H9 (cell line): ENCODE data around the gene COG3. TPM values are rescaled to one million over a fixed set of nuclear protein-coding genes. Genes with fewer than 3 reads are reported as not detected.

Source experiments
- DNase-seq: peaks from one replicate; pipeline ENCODE4 v3.0.0-alpha.2; 2017
- H2AFZ ChIP-seq: one replicate; pipeline ENCODE4 v1.6.1; 2013; ENCODE audit warnings: mild to moderate bottlenecking, low read length, control low read depth, moderate library complexity
- H2AK5ac ChIP-seq: 2 replicates; pipeline ENCODE4 v1.6.1; 2013; ENCODE audit warnings: low read length, control low read depth, mixed read lengths; ENCODE audit not compliant: insufficient read length
- H2BK120ac ChIP-seq: one replicate; pipeline ENCODE4 v1.6.1; 2013; ENCODE audit warnings: low read depth, mild to moderate bottlenecking, low read length, control low read depth, inconsistent platforms; ENCODE audit not compliant: poor library complexity, severe bottlenecking
- H2BK12ac ChIP-seq: 2 replicates; pipeline ENCODE4 v1.6.1; 2013; ENCODE audit warnings: low read length, control low read depth, mixed read lengths, low read depth; ENCODE audit not compliant: insufficient read length
- H2BK15ac ChIP-seq: 2 replicates; pipeline ENCODE4 v1.6.1; 2013; ENCODE audit warnings: low read depth, low read length, control low read depth
- H2BK20ac ChIP-seq: one replicate; pipeline ENCODE4 v1.6.1; 2013; ENCODE audit warnings: low read depth, mild to moderate bottlenecking, low read length, control low read depth, inconsistent platforms; ENCODE audit not compliant: poor library complexity, severe bottlenecking
- H2BK5ac ChIP-seq: 2 replicates; pipeline ENCODE4 v1.6.1; 2013; ENCODE audit warnings: low read length, control low read depth, mixed read lengths; ENCODE audit not compliant: insufficient read length
- H3K14ac ChIP-seq: 2 replicates; pipeline ENCODE4 v1.6.1; 2013; ENCODE audit warnings: low read length, control low read depth; ENCODE audit not compliant: insufficient read depth
- H3K18ac ChIP-seq: 2 replicates; pipeline ENCODE4 v1.6.1; 2013; ENCODE audit warnings: low read depth, mild to moderate bottlenecking, mixed read lengths, low read length, control low read depth; ENCODE audit not compliant: insufficient read length
- H3K23ac ChIP-seq: 2 replicates; pipeline ENCODE4 v1.6.1; 2013; ENCODE audit warnings: low read length, control low read depth, mixed read lengths, low read depth; ENCODE audit not compliant: insufficient read length
- H3K23me2 ChIP-seq: 2 replicates; pipeline ENCODE4 v1.6.1; 2013; ENCODE audit warnings: low read depth, mild to moderate bottlenecking, mixed read lengths, low read length, control low read depth; ENCODE audit not compliant: insufficient read length, poor library complexity, severe bottlenecking
- H3K27ac ChIP-seq: 2 replicates; pipeline ENCODE4 v1.5.1; 2013; ENCODE audit warnings: low read length, control low read depth, mixed read lengths, low read depth; ENCODE audit not compliant: insufficient read length
- H3K27me3 ChIP-seq: 2 replicates; pipeline ENCODE4 v1.6.1; 2013; ENCODE audit warnings: low read length, control low read depth, inconsistent platforms; ENCODE audit not compliant: insufficient read depth
- H3K4ac ChIP-seq: 2 replicates; pipeline ENCODE4 v1.6.1; 2013; ENCODE audit warnings: low read depth, mild to moderate bottlenecking, control low read depth, inconsistent platforms, low read length, moderate library complexity
- H3K4me1 ChIP-seq: 2 replicates; pipeline ENCODE4 v1.6.1; 2013; ENCODE audit warnings: low read length, control low read depth, inconsistent platforms; ENCODE audit not compliant: insufficient read depth
- H3K4me2 ChIP-seq: 2 replicates; pipeline ENCODE4 v1.6.1; 2013; ENCODE audit warnings: low read length, control low read depth, mixed read lengths; ENCODE audit not compliant: insufficient read length, insufficient read depth
- H3K56ac ChIP-seq: 2 replicates; pipeline ENCODE4 v1.6.1; 2013; ENCODE audit warnings: low read depth, mild to moderate bottlenecking, mixed read lengths, low read length, control low read depth; ENCODE audit not compliant: insufficient read length
- H3K79me1 ChIP-seq: 2 replicates; pipeline ENCODE4 v1.6.1; 2013; ENCODE audit warnings: low read depth, mild to moderate bottlenecking, moderate library complexity, low read length, control low read depth, inconsistent platforms; ENCODE audit not compliant: insufficient read depth, poor library complexity, severe bottlenecking
- H3K79me2 ChIP-seq: 2 replicates; pipeline ENCODE4 v1.6.1; 2013; ENCODE audit warnings: low read length, control low read depth, inconsistent platforms; ENCODE audit not compliant: insufficient read depth
- H3K9ac ChIP-seq: 2 replicates; pipeline ENCODE4 v1.6.1; 2013; ENCODE audit warnings: low read length, control low read depth, mixed read lengths; ENCODE audit not compliant: insufficient read length; ENCODE audit errors: extremely low read depth
- H3K9me3 ChIP-seq: one replicate; pipeline ENCODE4 v1.6.1; 2013; ENCODE audit warnings: low read depth, low read length, inconsistent platforms; ENCODE audit not compliant: control insufficient read depth
- H3T11ph ChIP-seq: one replicate; pipeline ENCODE4 v1.6.1; 2013; ENCODE audit warnings: mild to moderate bottlenecking, low read length, control low read depth, inconsistent platforms
- H4K20me1 ChIP-seq: one replicate; pipeline ENCODE4 v1.6.1; 2013; ENCODE audit not compliant: control insufficient read depth, insufficient read length, insufficient read depth
- H4K5ac ChIP-seq: 2 replicates; pipeline ENCODE4 v1.6.1; 2013; ENCODE audit warnings: low read depth, mild to moderate bottlenecking, mixed read lengths, low read length, control low read depth; ENCODE audit not compliant: insufficient read length
- H4K8ac ChIP-seq: replicated peaks from 2 replicates; pipeline ENCODE4 v1.6.1; 2013; ENCODE audit warnings: low read length, control low read depth, mixed read lengths, low read depth; ENCODE audit not compliant: insufficient read length
- H4K91ac ChIP-seq: 2 replicates; pipeline ENCODE4 v1.6.1; 2013; ENCODE audit warnings: low read depth, mild to moderate bottlenecking, moderate library complexity, mixed read lengths, low read length, control low read depth; ENCODE audit not compliant: insufficient read length
- H3K27ac Mint-ChIP-seq, 3 experiments: 2 replicates in 2 of 3; 3 replicates in 1 of 3; pipeline ENCODE4 v1.8.0; 2020 to 2021; ENCODE audit warnings: mixed read lengths in 3 of 3, mild to moderate bottlenecking in 1 of 3, moderate library complexity in 1 of 3
- H3K27me3 Mint-ChIP-seq: 2 replicates; pipeline ENCODE4 v1.8.0; 2021; ENCODE audit warnings: low read depth, mild to moderate bottlenecking, moderate library complexity, mixed read lengths
- H3K36me3 Mint-ChIP-seq, 3 experiments: 2 replicates in 2 of 3; 3 replicates in 1 of 3; pipeline ENCODE4 v1.8.0; 2020 to 2021; ENCODE audit warnings: low read depth in 3 of 3, mixed read lengths in 3 of 3; ENCODE audit not compliant: insufficient read depth in 1 of 3
- H3K4me1 Mint-ChIP-seq, 2 experiments: 2 replicates each; pipeline ENCODE4 v1.8.0; 2020; ENCODE audit warnings: mixed read lengths in 2 of 2
- H3K4me3 Mint-ChIP-seq, 2 experiments: 2 replicates in 1 of 2; 3 replicates in 1 of 2; pipeline ENCODE4 v1.8.0; 2020 to 2021; ENCODE audit warnings: mild to moderate bottlenecking in 2 of 2, mixed read lengths in 2 of 2, moderate library complexity in 1 of 2
- H3K9me3 Mint-ChIP-seq, 2 experiments: 2 replicates in 1 of 2; 3 replicates in 1 of 2; pipeline ENCODE4 v1.8.0; 2020; ENCODE audit warnings: mild to moderate bottlenecking in 2 of 2, mixed read lengths in 2 of 2, moderate library complexity in 1 of 2
- CTCF ChIP-seq: fragments of 200-600 bp; sonication (generic); conservative IDR thresholded peaks from 3 replicates; pipeline ENCODE4 v1.8.0; 2021; ENCODE audit warnings: antibody characterized with exemption, mild to moderate bottlenecking
- WGBS: extraction: QIAGEN DNeasy Blood & Tissue Kit; methylation state at CpG from one replicate; pipeline ENCODE4 v1.1.7; 2013; ENCODE audit warnings: missing lambda C conversion rate, low lambda C conversion rate, mixed read lengths; ENCODE audit not compliant: insufficient read length; ENCODE audit errors: extremely low coverage; 5-methylcytosine and 5-hydroxymethylcytosine counted together
- total RNA-seq: library from RNA; stranded (reverse); gene quantifications from 2 replicates; pipeline ENCODE4 v1.2.1, GENCODE V29; 2021

COG3 gene
- total RNA-seq, 1 experiment from 2014 or later, result 16.5 TPM

DNA sequence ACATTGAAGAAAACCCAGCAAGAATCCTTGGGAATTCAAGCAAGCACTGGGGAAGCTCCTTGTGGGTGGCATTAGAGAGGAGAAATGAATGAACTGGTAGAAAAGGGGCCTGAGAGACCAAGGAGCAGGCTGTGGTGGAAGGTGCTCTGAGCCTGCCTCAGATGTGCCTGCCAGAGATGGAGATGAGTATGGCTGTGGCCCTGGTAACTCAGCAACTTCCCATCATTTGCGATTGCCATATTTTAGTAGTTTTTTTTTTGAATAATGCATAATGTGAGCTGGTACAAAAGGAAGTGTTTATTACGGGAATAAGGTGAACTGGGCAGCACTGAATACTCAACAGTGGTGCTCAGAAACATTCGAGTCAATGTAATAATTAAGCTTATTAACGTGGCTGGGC, 111.7 kb downstream of the COG3 start:
- Histone ChIP-seq H3K4me1 (no peaks in the 10 kb centered on the region; the same call in 1 of the 2 replicates), H2AK5ac (no peak overlapping the region), H2BK15ac (no peak overlapping the region), H3K56ac (no peak overlapping the region), H3K18ac (no peak overlapping the region), H4K20me1 (no peaks in the 10 kb centered on the region), H4K91ac (no peak overlapping the region), H2BK12ac (no peak overlapping the region), H3K4me2 (no peak overlapping the region), H3T11ph (no peak overlapping the region), H3K27ac (no peak overlapping the region), H3K27me3 (no peaks in the 10 kb centered on the region; the same call in 1 of the 2 replicates), H4K8ac (no peak overlapping the region), H3K4ac (no peak overlapping the region), H3K9me3 (no peaks in the 10 kb centered on the region), H3K79me2 (no peaks in the 10 kb centered on the region), H3K23ac (no peak overlapping the region), H3K14ac (no peak overlapping the region), H3K23me2 (no peaks in the 10 kb centered on the region), H2BK5ac (no peak overlapping the region), H2BK120ac (no peak overlapping the region), H2BK20ac (no peak overlapping the region), H3K79me1 (no peaks in the 10 kb centered on the region), H4K5ac (no peak overlapping the region), H2AFZ (no peak overlapping the region), H3K9ac (no peak overlapping the region)
- TF ChIP-seq CTCF, result no peak
- H3K9me3 Mint-ChIP-seq, result no peaks in the 10 kb centered on the region
- no peak overlapping the region for H3K4me3 Mint-ChIP-seq
- peaks cover 43% of the 10 kb centered on the region for H3K27me3 Mint-ChIP-seq
- H3K4me1 Mint-ChIP-seq, result peaks cover 6 to 7% of the 10 kb centered on the region in 2 experiments
- no peak for DNase-seq
- H3K36me3 Mint-ChIP-seq, result no peaks in the 10 kb centered on the region
- no CpG with 5 or more reads among the region's 4 CpGs for WGBS
- H3K27ac Mint-ChIP-seq, result no peak overlapping the region
